Hepatocyte (in vitro differentiated cells): ENCODE results near the gene RIC1.

Experiments used
- CTCF ChIP-seq: fragments of 200-600 bp; sonication (generic); IDR thresholded peaks from 2 replicates; pipeline ENCODE4 v1.5.1; 2016; ENCODE audit warnings: antibody characterized with exemption, mild to moderate bottlenecking; ENCODE audit not compliant: poor library complexity
- EZH2 ChIP-seq: fragments of 200-600 bp; sonication (generic); IDR thresholded peaks from 2 replicates; pipeline ENCODE4 v1.6.1; 2016; ENCODE audit warnings: antibody characterized with exemption, mild to moderate bottlenecking, borderline replicate concordance
- EZH2phosphoT487 ChIP-seq: fragments of 200-600 bp; sonication (generic); IDR thresholded peaks from one replicate; pipeline ENCODE4 v1.6.1; 2018; ENCODE audit warnings: antibody characterized with exemption, mild to moderate bottlenecking, low read depth, moderate library complexity; ENCODE audit not compliant: unreplicated experiment, severe bottlenecking

DNA sequence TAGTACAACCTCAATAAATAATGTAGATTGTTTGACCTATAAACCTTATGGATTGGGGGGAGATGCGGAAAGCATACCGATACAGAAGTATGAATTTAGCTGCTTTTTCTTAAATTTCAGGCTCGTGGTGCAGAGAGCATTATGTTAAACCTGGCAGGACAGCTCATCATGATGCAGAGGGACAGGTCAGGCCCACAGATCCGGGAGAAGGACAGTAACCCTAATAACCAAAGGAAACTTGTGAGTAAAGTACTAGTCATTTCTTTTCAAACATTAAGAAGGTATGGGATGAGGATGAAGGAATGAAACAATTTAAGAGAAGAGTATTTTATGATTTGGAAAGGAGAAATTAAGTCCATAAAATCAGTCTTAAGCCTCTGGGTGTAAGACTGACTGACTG is 133.5 kb downstream of the RIC1 start:
- TF ChIP-seq CTCF (no peak), EZH2 (no peak), EZH2phosphoT487 (no peak)
